GM12891 (cell line): ENCODE results near the gene TSHZ3.

Experiments used
- DNase-seq: peaks from one replicate; pipeline ENCODE4 v3.0.0; 2011; ENCODE audit warnings: low spot score; ENCODE audit not compliant: insufficient read length
- FAIRE-seq: peaks from 2 replicates; lab custom pipeline; 2011; peaks lifted over from hg19 to GRCh38; lab: Jason Lieb, UNC
- PAX5 ChIP-seq: IDR thresholded peaks from 2 replicates; pipeline ENCODE4 v1.6.1; 2011; ENCODE audit warnings: low read length, moderate library complexity, mild to moderate bottlenecking; ENCODE audit not compliant: insufficient read depth, severe bottlenecking
- POLR2A ChIP-seq: IDR thresholded peaks from 2 replicates; pipeline ENCODE4 v1.6.1; 2011; ENCODE audit warnings: low read depth, low read length, control low read depth
- POLR2AphosphoS5 ChIP-seq: IDR thresholded peaks from 2 replicates; pipeline ENCODE4 v1.6.1; 2011; ENCODE audit warnings: low read depth, low read length, control low read depth
- POU2F2 ChIP-seq: IDR thresholded peaks from 2 replicates; pipeline ENCODE4 v1.6.1; 2011; ENCODE audit warnings: low read depth, mild to moderate bottlenecking, control low read depth, low read length, moderate library complexity
- SPI1 ChIP-seq: IDR thresholded peaks from 2 replicates; pipeline ENCODE4 v1.6.1; 2011; ENCODE audit warnings: low read depth, low read length, control low read depth
- TAF1 ChIP-seq: IDR thresholded peaks from 2 replicates; pipeline ENCODE4 v1.6.1; 2011; ENCODE audit warnings: low read depth, low read length, control low read depth

Gene TSHZ3

GRCh38 chr19:31308781-31309180 is 40.5 kb downstream of the TSHZ3 start:
- DNase-seq (no peak), FAIRE-seq (no peak)
- no peak for TF ChIP-seq POU2F2

GRCh38 chr19:31307071-31307669 is 42.1 kb downstream of the TSHZ3 start:
- TF ChIP-seq POLR2A (no peak), TAF1 (no peak), SPI1 (no peak), POLR2AphosphoS5 (no peak), PAX5 (no peak), POU2F2 (no peak)
- no peak for DNase-seq
- FAIRE-seq = no peak

GRCh38 chr19:31306006-31306753 is 43.1 kb downstream of the TSHZ3 start:
- DNase-seq (no peak), FAIRE-seq (no peak)
- no peak for TF ChIP-seq POLR2A
- no peak for TF ChIP-seq POU2F2
- TF ChIP-seq PAX5 = no peak
- no peak for TF ChIP-seq SPI1
- no peak for TF ChIP-seq POLR2AphosphoS5
- TF ChIP-seq TAF1 = no peak

GRCh38 chr19:31304831-31305312 is 44.4 kb downstream of the TSHZ3 start:
- DNase-seq (no peak), FAIRE-seq (no peak)
- no peak for TF ChIP-seq TAF1
- no peak for TF ChIP-seq POLR2AphosphoS5
- TF ChIP-seq SPI1 = no peak
- TF ChIP-seq POLR2A = no peak
- TF ChIP-seq PAX5 = no peak
- TF ChIP-seq POU2F2 = no peak

GRCh38 chr19:31303262-31303815 is 45.9 kb downstream of the TSHZ3 start:
- TF ChIP-seq SPI1 (no peak), PAX5 (no peak)
- FAIRE-seq = no peak
- no peak for DNase-seq

- no peak for FAIRE-seq
- DNase-seq = no peak
- no peak for TF ChIP-seq POLR2A
- no peak for TF ChIP-seq POLR2AphosphoS5
- no peak for TF ChIP-seq PAX5
- TF ChIP-seq SPI1 = no peak
- TF ChIP-seq TAF1 = no peak
- no peak for TF ChIP-seq POU2F2
Observed at GRCh38 chr19:31301306-31301980, 47.8 kb downstream of the TSHZ3 start.

- no peak for FAIRE-seq
- no peak for DNase-seq
- TF ChIP-seq POLR2A = no peak
Observed at GRCh38 chr19:31300422-31300821, 48.8 kb downstream of the TSHZ3 start.

GRCh38 chr19:31299665-31300064 is 49.6 kb downstream of the TSHZ3 start:
- DNase-seq (no peak), FAIRE-seq (no peak)
- TF ChIP-seq POLR2AphosphoS5 (no peak), SPI1 (no peak), POU2F2 (no peak), PAX5 (no peak), TAF1 (no peak), POLR2A (no peak)

GRCh38 chr19:31297991-31298390 is 51.2 kb downstream of the TSHZ3 start:
- DNase-seq (no peak), FAIRE-seq (no peak)
- TF ChIP-seq POLR2AphosphoS5 (no peak), TAF1 (no peak), POU2F2 (no peak), PAX5 (no peak), POLR2A (no peak), SPI1 (no peak)
